Skeletal muscle tissue (tissue), 4 donors: ENCODE results near the gene ACAD11. TPM values are rescaled to one million over a fixed set of nuclear protein-coding genes. Genes with fewer than 3 reads are reported as not detected.
"Not testable (repeated sequence)": the region's sequence is repeated elsewhere in the genome, so short reads cannot be mapped to it uniquely, and the experiment has no call there.

Source experiments
- H3K27ac ChIP-seq: one replicate; pipeline ENCODE4 v1.7.0; 2013; ENCODE audit warnings: mild to moderate bottlenecking, low read depth, low read length, inconsistent platforms
- H3K27me3 ChIP-seq, 3 donors: one replicate each; pipeline ENCODE4 v1.7.0; 2013; ENCODE audit warnings: low read length in 3 of 3; ENCODE audit not compliant: control insufficient read depth in 3 of 3, insufficient read depth in 3 of 3
- H3K36me3 ChIP-seq, 3 donors: one replicate each; pipeline ENCODE4 v1.7.0; 2013; ENCODE audit warnings: low read length in 3 of 3; ENCODE audit not compliant: control insufficient read depth in 3 of 3, insufficient read depth in 3 of 3
- H3K4me1 ChIP-seq, 3 donors: one replicate each; pipeline ENCODE4 v1.7.0; 2013; ENCODE audit warnings: low read length in 3 of 3, mild to moderate bottlenecking in 3 of 3; ENCODE audit not compliant: control insufficient read depth in 3 of 3, insufficient read depth in 3 of 3
- H3K4me3 ChIP-seq, 3 donors: one replicate each; pipeline ENCODE4 v1.7.0; 2013; ENCODE audit warnings: low read length in 3 of 3
- H3K9ac ChIP-seq, 3 donors: one replicate each; pipeline ENCODE4 v1.7.0; 2013; ENCODE audit warnings: low read length in 3 of 3, mild to moderate bottlenecking in 3 of 3, moderate library complexity in 2 of 3, low read depth in 1 of 3
- H3K9me3 ChIP-seq, 3 donors: one replicate each; pipeline ENCODE4 v1.7.0; 2013; ENCODE audit warnings: low read length in 3 of 3; ENCODE audit not compliant: control insufficient read depth in 3 of 3
- total RNA-seq: library from RNA; depleted of rRNA; stranded (reverse); fragments of >200 nt; gene quantifications from one replicate; pipeline ENCODE4 v1.2.3, GENCODE V29; 2014
- donor health status: Osteomylitis.

ACAD11 gene
- total RNA-seq, 1 donor from 2014 or later, result 24.5 TPM

- Histone ChIP-seq H3K9ac (no peak overlapping the region), H3K4me1 (peaks cover 4 to 11% (median 8%) of the 10 kb centered on the region in 3 donors), H3K4me3 (no peak overlapping the region), H3K27ac (no peak overlapping the region), H3K27me3 (no peaks in the 10 kb centered on the region), H3K9me3 (no peaks in the 10 kb centered on the region), H3K36me3 (no peaks in the 10 kb centered on the region)
These were observed 5.4 kb downstream of the ACAD11 start for GRCh38 chr3:132654190-132654589.

GRCh38 chr3:132652640-132653270 lies 6.9 kb downstream of the ACAD11 start:
- Histone ChIP-seq H3K4me3 (no peak overlapping the region), H3K36me3 (no peaks in the 10 kb centered on the region), H3K4me1 (peaks cover 0 to 6% (median 4%) of the 10 kb centered on the region in 3 donors), H3K9ac (no peak overlapping the region), H3K9me3 (no peaks in the 10 kb centered on the region), H3K27me3 (no peaks in the 10 kb centered on the region), H3K27ac (no peak overlapping the region)

GRCh38 chr3:132650153-132650552 lies 9.5 kb downstream of the ACAD11 start:
- Histone ChIP-seq H3K36me3 (no peaks in the 10 kb centered on the region), H3K4me1 (peaks cover 0 to 6% (median 4%) of the 10 kb centered on the region in 3 donors), H3K9ac (no peak overlapping the region), H3K27ac (no peak overlapping the region), H3K27me3 (no peaks in the 10 kb centered on the region), H3K4me3 (no peak overlapping the region), H3K9me3 (no peaks in the 10 kb centered on the region)

GRCh38 chr3:132645058-132645457 lies 14.6 kb downstream of the ACAD11 start:
- Histone ChIP-seq H3K27me3 (no peaks in the 10 kb centered on the region), H3K4me3 (no peak overlapping the region), H3K36me3 (peaks cover 0 to 8% (median 0%) of the 10 kb centered on the region in 3 donors), H3K4me1 (no peaks in the 10 kb centered on the region), H3K9me3 (no peaks in the 10 kb centered on the region), H3K9ac (no peak overlapping the region), H3K27ac (no peak overlapping the region)

- H3K9ac ChIP-seq, result no peak overlapping the region
- no peaks in the 10 kb centered on the region for H3K27me3 ChIP-seq
- no peaks in the 10 kb centered on the region for H3K4me1 ChIP-seq
- no peak overlapping the region for H3K27ac ChIP-seq
- no peaks in the 10 kb centered on the region for H3K9me3 ChIP-seq
- peaks cover 7 to 16% (median 8%) of the 10 kb centered on the region in 3 donors for H3K36me3 ChIP-seq
- no peak overlapping the region for H3K4me3 ChIP-seq
These were observed 16.2 kb downstream of the ACAD11 start for GRCh38 chr3:132643366-132643765.

- Histone ChIP-seq H3K27me3 (no peaks in the 10 kb centered on the region), H3K9ac (no peak overlapping the region), H3K4me1 (no peaks in the 10 kb centered on the region), H3K27ac (no peak overlapping the region), H3K36me3 (peaks cover 7 to 16% (median 11%) of the 10 kb centered on the region in 3 donors), H3K9me3 (no peaks in the 10 kb centered on the region), H3K4me3 (no peak overlapping the region)
These were observed 17.1 kb downstream of the ACAD11 start for GRCh38 chr3:132642539-132642847.

- Histone ChIP-seq H3K27ac (no peak overlapping the region), H3K4me3 (no peak overlapping the region), H3K36me3 (peaks cover 7 to 16% (median 11%) of the 10 kb centered on the region in 3 donors), H3K9me3 (no peaks in the 10 kb centered on the region), H3K4me1 (no peaks in the 10 kb centered on the region), H3K9ac (no peak overlapping the region), H3K27me3 (no peaks in the 10 kb centered on the region)
These were observed 17.6 kb downstream of the ACAD11 start for GRCh38 chr3:132641837-132642538.

GRCh38 chr3:132641427-132641826 lies 18.2 kb downstream of the ACAD11 start:
- H3K9me3 ChIP-seq, H3K27ac ChIP-seq, H3K9ac ChIP-seq, H3K4me3 ChIP-seq, H3K4me1 ChIP-seq, H3K27me3 ChIP-seq: not testable (repeated sequence)
- peaks cover 7 to 21% (median 11%) of the 10 kb centered on the region in 3 donors for H3K36me3 ChIP-seq

- Histone ChIP-seq H3K27me3 (no peaks in the 10 kb centered on the region), H3K9me3 (no peaks in the 10 kb centered on the region), H3K4me3 (no peak overlapping the region), H3K4me1 (peaks cover 2 to 5% (median 4%) of the 10 kb centered on the region in 3 donors), H3K27ac (no peak overlapping the region), H3K9ac (no peak overlapping the region), H3K36me3 (peaks cover 7 to 21% (median 11%) of the 10 kb centered on the region in 3 donors)
These were observed 20.9 kb downstream of the ACAD11 start for GRCh38 chr3:132638706-132639105.

- peaks cover 7 to 21% (median 11%) of the 10 kb centered on the region in 3 donors for H3K36me3 ChIP-seq
- H3K9ac ChIP-seq, result no peak overlapping the region
- H3K27ac ChIP-seq, result no peak overlapping the region
- H3K4me3 ChIP-seq, result no peak overlapping the region
- H3K9me3 ChIP-seq, result no peaks in the 10 kb centered on the region
- H3K4me1 ChIP-seq, result peaks cover 2 to 5% (median 4%) of the 10 kb centered on the region in 3 donors
- H3K27me3 ChIP-seq, result no peaks in the 10 kb centered on the region
These were observed 22.0 kb downstream of the ACAD11 start for GRCh38 chr3:132637590-132637989.
